GM18861 (cell line): Measurements from ENCODE around the gene SP3.

ENCODE experiments used
- ATAC-seq: cut with Tn5 transposase; IDR thresholded peaks from one replicate; pipeline ENCODE4 v1.9.1; 2021; ENCODE audit not compliant: unreplicated experiment

Gene SP3

DNA sequence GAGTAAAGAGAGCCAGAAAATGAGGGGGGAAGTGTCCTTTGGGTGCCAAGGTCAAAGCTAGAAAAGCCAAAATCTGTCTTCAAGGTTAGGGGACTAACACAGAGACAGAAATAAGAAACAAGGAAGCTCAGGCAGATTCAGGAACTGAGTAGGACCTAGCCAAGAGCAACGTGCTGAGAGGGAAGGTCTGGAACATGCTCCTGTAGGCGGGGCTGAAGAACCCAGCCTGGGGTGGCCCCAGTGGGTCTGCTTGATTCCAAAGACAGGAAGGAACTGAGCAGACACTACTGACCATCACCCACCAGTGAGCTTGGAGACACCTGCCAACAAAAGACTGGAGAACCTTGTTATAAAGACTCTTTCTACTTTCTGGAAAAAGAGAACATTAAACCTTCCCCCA, 105.1 kb downstream of the SP3 start:
- no peak for ATAC-seq

DNA sequence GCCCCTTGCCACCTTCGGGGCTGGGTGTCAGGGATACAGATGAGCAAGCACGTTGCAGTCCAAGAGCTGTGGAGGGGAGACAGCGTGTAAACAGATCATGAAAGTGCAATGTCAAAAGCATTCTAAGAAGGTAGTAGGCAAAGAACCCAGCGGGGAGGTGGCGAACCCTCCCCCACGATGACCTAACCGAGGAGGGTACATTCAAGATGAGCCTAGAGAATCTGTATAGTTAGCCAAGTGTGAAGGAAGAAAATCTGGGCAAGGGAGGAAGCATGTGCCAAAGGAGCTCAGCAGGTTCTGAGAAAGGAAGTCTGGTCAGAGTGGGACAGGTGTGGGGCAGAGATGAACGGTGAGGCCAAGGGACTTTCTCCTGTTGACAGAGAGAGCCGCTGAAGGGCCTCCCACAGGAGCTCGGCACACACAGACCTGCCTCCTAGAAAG, 106.9 kb downstream of the SP3 start:
- ATAC-seq = no peak
